ENCODE data around the gene HRH3. TPM values are rescaled to one million over a fixed set of nuclear protein-coding genes. Genes with fewer than 3 reads are reported as not detected.

The HRH3 gene
- polyA plus RNA-seq, 5 donors, result 0.06 TPM; not detected in 4

DNA sequence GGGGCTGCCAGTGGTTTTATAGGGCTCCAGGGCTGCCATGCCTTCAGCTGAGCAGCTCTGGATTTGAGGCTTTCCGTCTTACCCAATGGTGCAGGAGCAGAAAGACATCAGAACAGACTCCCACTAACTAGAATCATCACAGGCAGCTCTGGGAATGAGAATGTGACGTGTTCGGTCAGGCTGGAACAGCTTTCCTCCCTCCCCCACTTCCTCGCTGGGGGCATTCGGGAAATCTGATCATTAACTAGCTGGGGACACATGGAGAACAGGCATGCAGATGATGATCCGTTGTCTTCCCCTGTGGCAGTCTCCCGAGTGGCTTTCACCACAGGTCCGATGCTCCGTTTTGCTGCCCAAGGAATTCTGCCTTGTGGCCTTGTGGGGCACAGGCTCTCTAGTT is 42.8 kb downstream of the HRH3 start:
- DNase-seq, result no peak

DNA sequence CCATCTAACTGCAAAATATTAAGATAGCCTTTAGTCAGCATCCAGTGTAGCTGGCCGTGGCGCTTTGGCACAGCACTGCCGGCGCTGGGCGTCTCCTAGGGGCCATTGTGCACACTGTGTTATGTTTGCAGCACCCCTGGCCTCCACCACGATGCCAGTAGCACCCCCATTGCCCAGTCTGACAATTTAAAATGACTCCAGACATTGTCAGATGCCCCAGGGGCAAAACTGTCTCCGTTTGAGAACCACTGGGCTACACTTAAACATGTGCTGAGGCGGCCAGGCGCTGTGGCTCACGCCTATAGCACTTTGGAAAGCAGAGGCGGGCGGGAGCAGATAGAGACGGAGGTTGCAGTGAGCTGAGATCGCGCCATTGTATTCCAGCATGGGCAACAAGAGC is 43.2 kb downstream of the HRH3 start:
- DNase-seq, result no peak

DNA sequence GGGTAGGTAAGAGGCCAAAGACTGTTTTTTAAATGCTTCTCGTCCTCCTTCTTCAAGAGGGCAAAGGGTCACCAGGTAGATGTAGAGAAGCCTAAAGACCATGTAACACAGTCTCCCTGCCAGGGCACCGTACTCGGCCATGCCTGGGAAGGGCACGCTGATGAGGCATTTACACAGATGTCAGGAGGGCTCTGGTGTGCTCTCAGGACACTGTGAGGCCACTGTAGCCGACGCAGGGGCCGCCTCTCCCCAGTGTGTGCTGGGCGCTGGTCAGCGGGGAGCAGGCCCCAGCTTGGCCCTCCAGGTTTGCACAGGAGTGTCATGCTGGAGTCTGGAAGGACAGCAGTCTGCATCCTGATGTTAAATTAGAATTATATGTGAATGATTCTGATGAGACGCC is 44.4 kb downstream of the HRH3 start:
- no peak for DNase-seq

DNA sequence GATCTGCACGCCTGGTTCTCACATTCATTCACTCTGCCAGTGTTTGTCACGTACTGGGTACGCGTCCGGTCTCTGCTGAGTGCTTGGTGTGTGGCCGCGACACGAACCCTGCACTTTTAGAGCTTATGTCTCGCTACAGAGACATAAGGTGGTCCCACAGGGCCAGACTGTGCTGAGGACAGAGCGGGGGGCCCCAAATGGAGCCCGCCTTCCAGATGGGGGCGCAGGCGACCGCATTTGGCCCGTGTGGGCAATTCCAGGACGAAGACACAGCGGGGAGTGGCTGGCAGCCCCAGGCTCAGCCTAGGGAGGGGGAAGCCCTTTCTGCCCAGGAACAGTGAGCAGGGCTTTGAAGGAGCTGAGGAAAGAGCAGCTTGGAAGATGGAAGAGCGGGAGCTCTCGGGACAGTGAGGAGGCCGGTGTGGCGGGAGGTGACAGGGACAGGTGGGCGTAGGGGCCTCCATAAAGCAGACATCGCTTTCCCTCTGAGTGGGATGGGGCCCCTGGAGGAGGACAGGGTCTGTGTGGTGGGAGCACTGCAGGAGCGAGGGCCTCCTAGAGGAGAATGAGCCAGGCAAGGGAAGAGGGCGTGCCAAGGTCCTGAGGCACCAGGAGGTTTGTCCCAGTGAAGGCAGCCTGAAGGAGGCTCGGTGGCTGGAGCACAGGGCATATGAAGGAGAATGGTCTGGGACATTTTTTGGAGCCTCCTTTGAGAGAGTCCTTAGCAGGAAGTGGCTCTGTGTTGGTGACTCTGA is 45.0 kb downstream of the HRH3 start:
- DNase-seq, result no peak

DNA sequence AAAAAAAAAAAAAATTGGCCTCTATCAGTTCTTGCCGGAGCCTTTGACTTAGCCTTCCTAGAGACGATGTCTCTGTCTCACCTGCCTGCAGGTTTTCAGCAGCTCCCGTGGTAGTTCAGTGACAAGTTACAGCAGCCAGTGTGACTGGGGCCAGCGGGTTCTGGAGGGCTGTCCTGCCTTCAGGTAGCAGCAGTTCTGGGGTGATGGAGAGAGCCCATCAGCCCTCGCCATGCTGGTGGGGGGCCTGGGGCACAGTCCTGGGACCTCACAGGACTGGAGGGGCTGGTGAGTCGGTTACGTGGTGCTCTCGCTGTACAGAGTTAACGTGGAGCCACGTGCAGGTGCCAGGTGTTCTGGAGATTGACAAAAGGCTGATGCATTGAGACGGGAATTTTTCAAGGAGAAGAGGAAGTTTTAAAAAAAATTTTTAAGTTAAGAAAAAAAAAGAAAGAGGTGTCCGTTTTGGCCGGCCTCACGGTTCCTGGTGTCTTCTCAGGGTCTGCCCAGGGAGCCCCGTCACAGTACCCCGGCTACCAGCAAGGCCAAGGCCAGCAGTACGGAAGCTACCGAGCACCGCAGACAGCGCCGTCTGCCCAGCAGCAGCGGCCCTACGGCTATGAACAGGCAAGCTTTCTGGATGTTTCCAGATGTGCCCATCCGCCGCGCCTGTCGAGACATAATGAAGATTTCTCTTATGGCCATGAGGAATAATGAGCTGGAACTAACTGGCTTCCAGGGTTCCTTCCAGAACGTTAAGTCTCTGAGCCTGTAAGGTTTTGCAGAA is 45.9 kb downstream of the HRH3 start:
- no peak for DNase-seq

DNA sequence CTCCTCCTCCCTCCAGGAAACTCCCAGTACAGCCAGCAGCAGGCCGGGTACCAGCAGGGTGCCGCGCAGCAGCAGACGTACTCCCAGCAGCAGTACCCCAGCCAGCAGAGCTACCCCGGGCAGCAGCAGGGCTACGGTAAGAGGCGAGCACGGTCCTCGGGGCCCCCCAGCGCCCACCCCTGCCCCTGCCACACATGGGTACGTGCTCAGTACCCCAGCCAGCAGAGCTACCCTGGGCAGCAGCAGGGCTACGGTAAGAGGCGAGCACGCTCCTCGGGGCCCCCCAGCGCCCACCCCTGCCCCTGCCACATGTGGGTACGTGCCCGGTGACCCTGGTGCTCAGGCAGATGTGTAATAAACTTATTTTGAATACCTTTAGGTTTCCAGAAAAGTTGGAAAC is 47.4 kb downstream of the HRH3 start:
- DNase-seq, result no peak

DNA sequence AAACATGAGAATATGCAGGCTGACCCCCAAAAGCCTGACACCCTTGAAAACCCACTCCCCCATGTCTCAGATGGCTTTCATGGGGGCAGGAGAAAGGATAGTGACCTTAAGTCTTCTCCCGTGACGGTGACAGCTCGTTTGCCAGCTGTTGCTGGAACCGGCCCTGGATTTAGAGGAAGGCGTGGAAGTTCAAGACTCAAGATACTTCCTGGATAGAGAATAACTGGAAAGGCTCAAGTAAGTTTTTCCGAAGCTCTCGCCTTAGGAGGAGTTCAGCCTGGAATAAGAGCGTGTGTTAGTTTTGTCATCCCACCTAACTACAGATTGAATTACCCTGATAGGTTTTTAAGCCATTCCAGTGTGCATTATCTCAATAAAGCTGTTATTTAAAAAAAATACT is 48.8 kb downstream of the HRH3 start:
- no peak for DNase-seq

DNA sequence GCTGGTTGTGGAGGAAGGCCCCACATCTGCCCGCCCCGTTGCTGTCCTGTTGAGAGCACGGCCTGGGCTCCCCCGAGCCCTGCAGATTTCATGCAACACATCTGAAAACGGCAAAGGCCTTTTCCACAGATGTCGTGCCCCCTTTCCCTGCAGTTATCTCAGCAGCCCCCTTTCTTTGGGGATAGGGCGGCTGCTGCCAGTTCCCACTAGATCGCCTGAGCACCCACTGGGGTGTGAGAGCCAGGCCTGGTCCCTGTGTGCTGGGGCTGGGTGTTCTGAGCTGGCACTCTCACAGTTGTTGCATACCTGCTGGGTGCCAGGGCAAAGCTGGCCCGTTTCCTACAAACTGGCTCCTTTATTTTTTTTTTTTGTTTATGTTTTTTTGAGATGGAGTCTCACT is 49.5 kb downstream of the HRH3 start:
- no peak for DNase-seq

DNA sequence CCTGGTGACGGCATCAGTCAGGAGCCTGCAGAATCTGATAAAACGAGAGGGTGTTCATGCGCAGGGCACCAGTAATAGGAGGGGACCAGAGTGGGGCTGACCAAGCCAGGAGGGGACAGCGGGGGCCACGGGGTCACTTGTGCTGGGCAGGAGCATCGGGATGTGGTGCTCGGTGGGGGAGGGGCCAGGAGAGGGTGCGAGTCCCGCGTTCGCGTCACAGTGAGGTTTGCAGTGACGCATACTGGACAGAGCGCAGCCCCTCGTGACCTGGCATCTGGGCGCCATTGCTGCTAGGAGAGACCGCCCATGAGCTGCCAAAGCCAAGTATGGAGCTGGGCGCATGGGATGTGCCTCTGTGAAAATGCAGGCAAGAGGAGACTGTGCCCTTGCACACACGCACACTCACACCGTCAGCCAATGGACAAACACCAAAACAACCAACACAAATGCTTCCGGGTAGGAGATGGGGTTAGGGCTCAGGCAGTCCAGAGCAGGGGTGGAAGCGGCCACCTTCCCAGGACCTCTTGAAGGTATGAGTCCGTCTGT is 51.1 kb downstream of the HRH3 start:
- DNase-seq, result no peak

DNA sequence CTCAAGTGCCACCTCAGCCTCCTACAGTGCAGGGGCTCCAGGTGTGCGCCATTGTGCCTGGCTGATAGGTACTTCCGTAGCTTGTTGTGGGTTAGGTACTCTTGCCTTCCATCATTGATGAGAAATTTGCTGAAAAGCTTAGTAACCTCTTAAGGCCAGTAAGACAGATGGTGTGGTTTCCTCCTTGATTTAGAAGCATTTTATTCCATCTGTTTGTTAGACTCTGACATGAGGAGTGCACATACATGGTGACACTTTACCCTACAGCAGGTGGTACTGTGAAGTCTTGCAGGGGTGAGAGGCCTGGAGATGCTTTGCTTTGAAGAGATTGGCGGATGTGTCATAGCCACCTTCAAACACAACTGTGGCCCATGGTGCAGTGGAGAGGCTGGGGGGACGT is 52.0 kb downstream of the HRH3 start:
- no peak for DNase-seq

DNA sequence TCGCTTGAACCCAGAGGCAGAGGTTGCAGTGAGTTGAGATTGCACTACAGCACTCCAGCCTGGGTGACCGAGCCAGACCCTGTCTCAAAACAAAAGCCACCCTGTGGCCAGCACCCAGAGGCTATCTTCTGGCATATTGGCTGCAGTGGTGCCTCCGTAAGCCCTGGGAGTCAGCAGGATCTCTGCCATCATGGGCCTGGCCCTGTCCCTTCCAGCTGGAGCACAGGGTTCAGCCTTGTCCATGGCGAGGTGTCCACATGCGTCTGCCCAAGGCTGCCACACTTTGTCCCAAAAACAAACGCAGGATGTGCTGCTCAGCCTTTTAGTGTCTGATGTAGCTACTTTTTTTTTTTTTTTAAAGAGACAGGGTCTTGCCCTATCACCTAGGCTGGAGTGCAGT is 52.6 kb downstream of the HRH3 start:
- no peak for DNase-seq

DNA sequence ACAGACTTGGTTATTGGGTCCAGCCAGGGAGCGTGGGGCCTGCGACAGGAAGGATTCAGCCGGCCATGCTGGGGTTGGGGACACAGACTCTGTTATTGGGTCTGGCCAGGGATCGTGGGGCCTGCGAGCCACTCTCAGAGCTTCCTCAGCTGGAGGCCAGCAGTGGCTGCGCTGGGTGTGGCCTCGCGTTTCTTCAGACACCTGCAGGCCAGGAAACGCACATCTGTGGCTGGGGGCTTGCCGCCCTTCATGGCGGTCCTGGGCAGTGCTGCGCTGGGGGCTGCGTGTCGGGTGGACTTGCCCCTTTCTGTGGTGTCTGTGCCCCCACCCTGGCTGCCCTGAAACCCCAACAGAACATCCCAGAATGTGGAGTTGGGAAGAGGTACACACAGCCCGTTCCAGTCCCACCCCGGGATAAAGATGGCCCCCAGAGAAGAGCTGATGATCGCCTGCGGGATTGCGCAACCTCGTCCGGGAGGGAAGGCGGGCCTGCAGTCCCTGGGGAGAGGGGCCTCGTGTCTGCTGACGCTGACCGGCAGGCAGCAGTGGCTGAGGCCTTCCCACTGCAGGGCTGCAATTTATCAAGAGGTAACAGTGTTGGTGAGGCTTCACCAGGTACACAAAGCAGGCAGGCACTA is 54.2 kb downstream of the HRH3 start:
- DNase-seq, result no peak

Other genes with a start within 250 kb of the HRH3 start
- 10 to 100 TPM; 13.0 to 17.7 (median 15.9) TPM for gene TAF4, start 154.4 kb downstream of the HRH3 start, polyA plus RNA-seq (ENCODE audit: insufficient read depth in 1 of 5, insufficient read length in 5 of 5, low replicate concordance in 1 of 5)
- 10 to 100 TPM; 52.4 to 64.1 (median 58.2) TPM for gene LSM14B, start 97.8 kb downstream of the HRH3 start, polyA plus RNA-seq (ENCODE audit: insufficient read depth in 1 of 5, insufficient read length in 5 of 5, low replicate concordance in 1 of 5)
- gene PSMA7, start 76.9 kb downstream of the HRH3 start, polyA plus RNA-seq (ENCODE audit: insufficient read depth in 1 of 5, insufficient read length in 5 of 5, low replicate concordance in 1 of 5), result 100 to 1,000 TPM; 140 to 204 (median 158) TPM
- 10 to 100 TPM; 19.2 to 26.8 (median 23.8) TPM for gene SS18L1, start 76.5 kb downstream of the HRH3 start, polyA plus RNA-seq (ENCODE audit: insufficient read depth in 1 of 5, insufficient read length in 5 of 5, low replicate concordance in 1 of 5)
- 10 to 100 TPM; 25.1 to 37.7 (median 32.4) TPM for gene MTG2, start 37.2 kb downstream of the HRH3 start, polyA plus RNA-seq (ENCODE audit: insufficient read depth in 1 of 5, insufficient read length in 5 of 5, low replicate concordance in 1 of 5)
- gene OSBPL2, start 18.2 kb upstream of the HRH3 start, polyA plus RNA-seq (ENCODE audit: insufficient read depth in 1 of 5, insufficient read length in 5 of 5, low replicate concordance in 1 of 5), result 10 to 100 TPM; 25.8 to 32.7 (median 29.1) TPM
- gene ADRM1, start 82.7 kb upstream of the HRH3 start, polyA plus RNA-seq (ENCODE audit: insufficient read depth in 1 of 5, insufficient read length in 5 of 5, low replicate concordance in 1 of 5), result 10 to 100 TPM; 29.0 to 68.3 (median 37.5) TPM
- gene LAMA5, start 147.0 kb upstream of the HRH3 start, polyA plus RNA-seq (ENCODE audit: insufficient read depth in 1 of 5, insufficient read length in 5 of 5, low replicate concordance in 1 of 5), result 100 to 1,000 TPM in 3 of 5 donors, 10 to 100 TPM in 2; 92.3 to 207 (median 148) TPM
- gene RPS21, start 166.8 kb upstream of the HRH3 start, polyA plus RNA-seq (ENCODE audit: insufficient read depth in 1 of 5, insufficient read length in 5 of 5, low replicate concordance in 1 of 5), result 1,000 to 10,000 TPM in 1 of 5 donors, 100 to 1,000 TPM in 4; 870 to 1,387 (median 940) TPM
- gene CABLES2, start 187.0 kb upstream of the HRH3 start, polyA plus RNA-seq (ENCODE audit: insufficient read depth in 1 of 5, insufficient read length in 5 of 5, low replicate concordance in 1 of 5), result 10 to 100 TPM; 11.9 to 14.8 (median 14.7) TPM
- 1 to 10 TPM; 2.7 to 4.4 (median 3.5) TPM for gene RBBP8NL, start 207.3 kb upstream of the HRH3 start, polyA plus RNA-seq (ENCODE audit: insufficient read depth in 1 of 5, insufficient read length in 5 of 5, low replicate concordance in 1 of 5)